ENCODE data around the gene CHGA.

GRCh38 chr14:92906823-92907222 is 16.1 kb upstream of the CHGA start:
- TF ChIP-seq RBBP5 (IDR thresholded peaks at IDR 0.05; ENCODE audit: borderline replicate concordance, low read depth, low read length) (no peak), CTCF (IDR thresholded peaks at IDR 0.05; ENCODE audit: control extremely low read depth in 1 of 3, insufficient read depth in 1 of 3, low read depth in 1 of 3, low read length in 3 of 3) (no peak), ATF2 (IDR thresholded peaks at IDR 0.05; ENCODE audit: low read length) (no peak), SP1 (IDR thresholded peaks at IDR 0.05; ENCODE audit: low read depth, low read length) (no peak), TBP (IDR thresholded peaks at IDR 0.05; ENCODE audit: low read depth, low read length) (no peak), JUND (IDR thresholded peaks at IDR 0.05; ENCODE audit: low read length) (no peak)

All from H1 (cell line).